Endothelial cell of umbilical vein (primary cell): Measurements from ENCODE around the gene TIMM17A. TPM values are rescaled to one million over a fixed set of nuclear protein-coding genes. Genes with fewer than 3 reads are reported as not detected.

Experiments
- BruUV-seq: library from RNA; stranded (reverse); fragments of 400-500 nt; replicated peaks from 2 replicates; lab custom pipeline; 2021; lab: Mats Ljungman, UMichigan
- CTCF ChIA-PET: fragments of 300-600, 350-600 bp; sonication (Branson Sonifier 250); formaldehyde crosslinking; loops from one replicate; lab custom pipeline; 2021; ENCODE audit warnings: antibody characterized with exemption, inconsistent platforms; lab: Charles Lee
- POLR2A ChIA-PET: fragments of 300-600, 350-600 bp; sonication (Branson Sonifier 250); formaldehyde crosslinking; loops from one replicate; lab custom pipeline; 2021; ENCODE audit warnings: antibody characterized with exemption, inconsistent platforms; lab: Charles Lee
- DNase-seq: peaks from one replicate; pipeline ENCODE4 v3.0.0-alpha.2; 2011; ENCODE audit warnings: low read depth, low spot score
- FAIRE-seq: peaks from 2 replicates; lab custom pipeline; 2011; peaks lifted over from hg19 to GRCh38; lab: Jason Lieb, UNC
- H2AFZ ChIP-seq: 2 replicates; pipeline ENCODE4 v1.6.0; 2012; ENCODE audit warnings: low read depth, low read length, control low read depth, inconsistent platforms
- H3K27ac ChIP-seq: 2 replicates; pipeline ENCODE4 v1.5.1; 2011; ENCODE audit warnings: low read depth, mild to moderate bottlenecking, control low read depth, low read length, moderate library complexity; ENCODE audit not compliant: insufficient read depth
- H3K27me3 ChIP-seq, 2 experiments: 2 replicates each; pipeline versions ENCODE4 v1.6.0 to v1.6.1; 2011; ENCODE audit warnings: low read length in 2 of 2, mixed read lengths in 1 of 2; ENCODE audit not compliant: control insufficient read depth in 2 of 2, insufficient read depth in 2 of 2
- H3K36me3 ChIP-seq, 2 experiments: 2 replicates in 1 of 2; 3 replicates in 1 of 2; pipeline ENCODE4 v1.5.1; 2011; ENCODE audit warnings: low read length in 2 of 2, mild to moderate bottlenecking in 1 of 2, moderate library complexity in 1 of 2; ENCODE audit not compliant: control insufficient read depth in 2 of 2, insufficient read depth in 2 of 2; ENCODE audit errors: extremely low read depth in 1 of 2
- H3K4me1 ChIP-seq: 3 replicates; pipeline ENCODE4 v1.5.1; 2011; ENCODE audit warnings: mild to moderate bottlenecking, low read length; ENCODE audit not compliant: control insufficient read depth, insufficient read depth; ENCODE audit errors: extremely low read depth
- H3K4me2 ChIP-seq: 2 replicates; pipeline ENCODE4 v1.6.1; 2011; ENCODE audit warnings: low read length, control low read depth, mixed read lengths; ENCODE audit not compliant: insufficient read depth
- H3K4me3 ChIP-seq, 3 experiments: fragments of 200-600 bp in 1 of 3; sonication (generic), shearing (Covaris generic) in 1 of 3; replicated peaks in 1 of 3; 2 replicates each; pipeline ENCODE4 v1.5.1; 2011 to 2016; ENCODE audit warnings: control low read depth in 3 of 3, low read length in 3 of 3, mild to moderate bottlenecking in 2 of 3, inconsistent platforms in 1 of 3, low read depth in 1 of 3, moderate library complexity in 1 of 3; ENCODE audit not compliant: insufficient read depth in 1 of 3
- H3K79me2 ChIP-seq: 2 replicates; pipeline ENCODE4 v1.6.0; 2012; ENCODE audit warnings: low read length, inconsistent platforms; ENCODE audit not compliant: control insufficient read depth, insufficient read depth
- H3K9ac ChIP-seq: replicated peaks from 2 replicates; pipeline ENCODE3; 2011; ENCODE audit warnings: low read length, control low read depth; ENCODE audit not compliant: insufficient read depth; ENCODE audit errors: extremely low read depth
- H3K9me1 ChIP-seq: replicated peaks from 3 replicates; pipeline ENCODE4 v1.6.0; 2011; ENCODE audit warnings: mild to moderate bottlenecking, low read length; ENCODE audit not compliant: control insufficient read depth, insufficient read depth; ENCODE audit errors: extremely low read depth
- H3K9me3 ChIP-seq: replicated peaks from 2 replicates; pipeline ENCODE4 v1.5.1; 2012; ENCODE audit warnings: low read length, inconsistent platforms; ENCODE audit not compliant: control insufficient read depth, insufficient read depth
- H4K20me1 ChIP-seq: replicated peaks from 2 replicates; pipeline ENCODE3; 2011; ENCODE audit warnings: mild to moderate bottlenecking, low read length; ENCODE audit not compliant: control insufficient read depth, insufficient read depth; ENCODE audit errors: extremely low read depth
- CTCF ChIP-seq, 2 donors: IDR thresholded peaks; 1 replicate in 1 of 2; 2 replicates in 1 of 2; pipeline ENCODE4 v1.5.1; 2011; ENCODE audit warnings: low read length in 2 of 2, mild to moderate bottlenecking in 2 of 2, moderate library complexity in 2 of 2, control low read depth in 1 of 2, inconsistent platforms in 1 of 2, low read depth in 1 of 2; ENCODE audit not compliant: insufficient read depth in 1 of 2; ENCODE audit errors: extremely low read depth in 1 of 2
- EZH2 ChIP-seq: IDR thresholded peaks from 2 replicates; pipeline ENCODE4 v1.6.1; 2012; ENCODE audit warnings: borderline replicate concordance, low read depth, mild to moderate bottlenecking, moderate library complexity, low read length, inconsistent platforms; ENCODE audit not compliant: severe bottlenecking
- FOS ChIP-seq: IDR thresholded peaks from 2 replicates; pipeline ENCODE4 v1.6.1; 2011; ENCODE audit warnings: mild to moderate bottlenecking, low read length, moderate library complexity, borderline replicate concordance; ENCODE audit not compliant: insufficient read depth
- GATA2 ChIP-seq: IDR thresholded peaks from 2 replicates; pipeline ENCODE4 v1.7.0; 2011; ENCODE audit warnings: low read depth, mild to moderate bottlenecking, moderate library complexity, mixed read lengths, low read length; ENCODE audit not compliant: insufficient read length, insufficient read depth
- MAX ChIP-seq: IDR thresholded peaks from 2 replicates; pipeline ENCODE4 v1.6.1; 2011; ENCODE audit not compliant: insufficient read depth, insufficient read length
- MYC ChIP-seq: IDR thresholded peaks from one replicate; pipeline ENCODE4 v1.6.1; 2011; ENCODE audit warnings: mild to moderate bottlenecking, low read depth, low read length
- POLR2A ChIP-seq: IDR thresholded peaks from 2 replicates; pipeline ENCODE4 v1.6.1; 2012; ENCODE audit warnings: low read depth, mild to moderate bottlenecking, control low read depth, low read length
- POLR2AphosphoS5 ChIP-seq: IDR thresholded peaks from 2 replicates; pipeline ENCODE4 v1.6.1; 2012; ENCODE audit warnings: low read depth, mild to moderate bottlenecking, control low read depth, low read length, moderate library complexity; ENCODE audit not compliant: insufficient read depth
- dilution Hi-C: fragments of 300-500 bp; cut with MboI; formaldehyde crosslinking; loops from one replicate; pipeline ENCODE4 v1.15.0; 2019; ENCODE audit warnings: low sequenced_read_pairs; ENCODE audit not compliant: extremely low pct_ligation_motif_present
- intact Hi-C: fragments of 100-400 bp; cut with micrococcal nuclease; formaldehyde crosslinking; loops from one replicate; pipeline ENCODE4 v1.10.0; 2022
- polyA plus RNA-seq, 4 experiments: library from polyadenylated mRNA; depleted of rRNA in 3 of 4; stranded (reverse) in 3 of 4; unstranded in 1 of 4; fragments of >200 nt; gene quantifications; 2 replicates each; pipeline versions ENCODE4 v1.2.1 to v1.2.3, GENCODE V29; 2011 to 2012; ENCODE audit warnings: missing spikeins in 1 of 4
- total RNA-seq: library from RNA; stranded (reverse); gene quantifications from 2 replicates; pipeline ENCODE4 v1.2.3, GENCODE V29; 2021

TIMM17A gene
- total and polyA plus RNA-seq, 2 donors (not counting 3 experiments of a cell fraction or from before 2014, with no cell fraction given) = 57.9 to 105 TPM

DNA sequence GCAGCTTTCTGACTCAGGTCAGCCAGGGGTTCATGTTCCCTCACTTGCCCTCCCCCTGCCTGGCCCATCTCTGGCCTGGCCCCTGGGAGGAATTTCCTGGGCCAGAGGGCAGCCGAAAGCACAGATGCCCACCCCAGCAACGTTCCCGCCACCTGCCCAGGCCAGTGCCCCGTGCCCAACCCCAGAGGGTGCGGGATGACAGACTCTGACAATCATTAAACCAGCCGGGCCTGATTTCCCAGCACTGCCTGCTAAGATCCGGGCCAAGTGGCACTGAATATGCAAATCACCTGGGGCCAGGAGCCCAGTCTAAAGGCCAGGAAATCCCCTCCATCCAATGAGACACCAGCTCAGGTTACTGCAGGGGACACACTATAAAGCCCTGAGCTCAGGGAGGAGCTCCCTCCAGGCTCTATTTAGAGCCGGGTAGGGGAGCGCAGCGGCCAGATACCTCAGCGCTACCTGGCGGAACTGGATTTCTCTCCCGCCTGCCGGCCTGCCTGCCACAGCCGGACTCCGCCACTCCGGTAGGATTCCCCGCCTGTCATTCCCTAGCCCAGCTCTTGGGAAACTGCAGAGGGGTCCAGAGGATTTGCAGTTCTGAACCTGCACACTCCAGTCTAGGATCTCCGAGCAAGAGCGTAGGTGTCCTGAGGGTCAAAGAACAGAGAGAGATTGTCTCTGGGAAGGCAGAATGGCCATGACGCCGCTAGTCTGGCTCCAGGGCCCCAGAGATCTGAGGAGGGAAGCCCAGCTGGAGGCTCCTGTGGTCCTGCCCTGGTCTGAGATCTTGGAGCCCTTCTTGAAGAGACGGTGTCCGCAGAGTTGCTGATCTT is 55.1 kb downstream of the TIMM17A start, which contains the start of gene ELF3:
TSS of gene ELF3 (plus strand) at position 408 of the 836 bp plus-strand sequence. CDS start 550 bp downstream, outside the sequence.
- Histone ChIP-seq H3K4me1 (peaks cover 3% of the 10 kb centered on the region), H3K9ac (no peak within 1 kb of the TSS), H4K20me1 (no peaks in the 10 kb centered on the region), H2AFZ (no peak within 1 kb of the TSS), H3K36me3 (no peaks in the 10 kb centered on the region), H3K9me3 (no peaks in the 10 kb centered on the region), H3K4me2 (no peak within 1 kb of the TSS), H3K27ac (no peak within 1 kb of the TSS), H3K79me2 (no peaks in the 10 kb centered on the region), H3K9me1 (no peaks in the 10 kb centered on the region), H3K4me3 (no peak within 1 kb of the TSS), H3K27me3 (no peaks in the 10 kb centered on the region)
- FAIRE-seq (no peak), DNase-seq (no peak)
- no peak for TF ChIP-seq EZH2
- TF ChIP-seq GATA2 = no peak
- no peak for TF ChIP-seq CTCF (IDR thresholded peaks at IDR 0.05; ENCODE audit: extremely low read depth in 1 of 2, insufficient read depth in 1 of 2, low read depth in 1 of 2, low read length in 2 of 2)
- TF ChIP-seq MYC = no peak
- no peak for TF ChIP-seq POLR2AphosphoS5
- TF ChIP-seq POLR2A = no peak
- no peak for TF ChIP-seq FOS
- TF ChIP-seq MAX = no peak
- POLR2A ChIA-PET = no interaction called here
- intact Hi-C loops = no loop called here
- CTCF ChIA-PET = interaction anchor here (1.0 to 2.7 kb wide), 3 partner anchors 10 to 112 kb away, joined by 6 to 23 read pairs (median 9); partner anchors contain the start of gene GPR37L1
- dilution Hi-C loops = no loop called here
- BruUV-seq = no TSS peak
